C1 segment of cervical spinal cord (tissue), 14 donors: ENCODE measurements around the gene MYOG.

Experiments
- DNase-seq, 14 donors: peaks; one replicate each; lab custom pipeline; 2025; lab: John Stamatoyannopoulos, UW

Gene MYOG

DNA sequence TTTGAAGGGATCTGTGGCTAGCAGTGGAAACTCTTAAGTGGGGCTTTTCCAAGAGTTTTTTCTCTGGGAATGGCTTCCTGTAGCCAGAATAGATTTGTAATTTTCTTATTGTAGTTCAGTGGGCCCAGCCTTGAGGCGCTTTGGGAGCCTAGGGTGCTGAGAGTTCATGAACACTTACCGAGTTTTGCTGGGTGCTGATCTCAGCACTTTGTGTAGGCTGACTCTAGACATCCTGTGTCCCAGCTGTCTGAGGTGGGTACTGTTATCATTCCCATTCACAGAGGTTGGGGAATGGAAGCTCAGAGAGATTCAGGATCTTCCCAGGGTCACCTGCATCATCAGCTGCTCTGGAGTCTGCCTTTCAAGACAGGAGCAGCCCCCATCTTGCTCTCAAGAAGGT, 52.5 kb downstream of the MYOG start:
- DNase-seq, result no peak
